Measurements from ENCODE around the gene PTH1R.

- TF ChIP-seq ZFX (IDR thresholded peaks at IDR 0.05; ENCODE audit: borderline replicate concordance): no peak
- TF ChIP-seq, protein P1, sequence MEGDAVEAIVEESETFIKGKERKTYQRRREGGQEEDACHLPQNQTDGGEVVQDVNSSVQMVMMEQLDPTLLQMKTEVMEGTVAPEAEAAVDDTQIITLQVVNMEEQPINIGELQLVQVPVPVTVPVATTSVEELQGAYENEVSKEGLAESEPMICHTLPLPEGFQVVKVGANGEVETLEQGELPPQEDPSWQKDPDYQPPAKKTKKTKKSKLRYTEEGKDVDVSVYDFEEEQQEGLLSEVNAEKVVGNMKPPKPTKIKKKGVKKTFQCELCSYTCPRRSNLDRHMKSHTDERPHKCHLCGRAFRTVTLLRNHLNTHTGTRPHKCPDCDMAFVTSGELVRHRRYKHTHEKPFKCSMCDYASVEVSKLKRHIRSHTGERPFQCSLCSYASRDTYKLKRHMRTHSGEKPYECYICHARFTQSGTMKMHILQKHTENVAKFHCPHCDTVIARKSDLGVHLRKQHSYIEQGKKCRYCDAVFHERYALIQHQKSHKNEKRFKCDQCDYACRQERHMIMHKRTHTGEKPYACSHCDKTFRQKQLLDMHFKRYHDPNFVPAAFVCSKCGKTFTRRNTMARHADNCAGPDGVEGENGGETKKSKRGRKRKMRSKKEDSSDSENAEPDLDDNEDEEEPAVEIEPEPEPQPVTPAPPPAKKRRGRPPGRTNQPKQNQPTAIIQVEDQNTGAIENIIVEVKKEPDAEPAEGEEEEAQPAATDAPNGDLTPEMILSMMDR (IDR thresholded peaks at IDR 0.05): no peak
Measured at GRCh38 chr3:46950177-46950576, 72.7 kb downstream of the PTH1R start.

All from 22Rv1 (cell line).